Caco-2 (cell line): ENCODE measurements around the gene BEND3. TPM values are rescaled to one million over a fixed set of nuclear protein-coding genes. Genes with fewer than 3 reads are reported as not detected.

Experiments
- BruUV-seq: library from RNA; stranded (reverse); fragments of 400-500 nt; replicated peaks from 2 replicates; lab custom pipeline; 2021; lab: Mats Ljungman, UMichigan
- CTCF ChIA-PET: fragments of 300-600 bp; sonication (Branson Sonifier 250); formaldehyde crosslinking; loops from one replicate; lab custom pipeline; 2022; ENCODE audit warnings: antibody characterized with exemption; lab: Charles Lee
- POLR2A ChIA-PET: fragments of 300-600 bp; sonication (Branson Sonifier 250); formaldehyde crosslinking; loops from one replicate; lab custom pipeline; 2022; ENCODE audit warnings: antibody characterized with exemption; lab: Charles Lee
- DNase-seq, 2 experiments: peaks; one replicate each; pipeline versions ENCODE4 v3.0.0 to v3.0.0-alpha.2; 2020 to 2022
- H3K27me3 ChIP-seq: replicated peaks from 2 replicates; pipeline ENCODE4 v1.6.0; 2011; ENCODE audit warnings: low read length; ENCODE audit not compliant: control insufficient read depth, insufficient read depth
- H3K36me3 ChIP-seq: 2 replicates; pipeline ENCODE4 v1.5.1; 2011; ENCODE audit warnings: low read length; ENCODE audit not compliant: control insufficient read depth, insufficient read depth
- H3K4me1 ChIP-seq: fragments of 250-450 bp; sonication (Bioruptor Pico); 2 replicates; pipeline ENCODE4 v1.5.1; 2020; ENCODE audit warnings: mild to moderate bottlenecking
- H3K4me3 ChIP-seq: 2 replicates; pipeline ENCODE4 v1.5.1; 2011; ENCODE audit warnings: low read depth, mild to moderate bottlenecking, control low read depth, low read length
- H3K9me3 ChIP-seq: fragments of 250-450 bp; sonication (Bioruptor Pico); 2 replicates; pipeline ENCODE4 v1.5.1; 2020; ENCODE audit warnings: mild to moderate bottlenecking, moderate library complexity
- H3K27ac Mint-ChIP-seq: one replicate; pipeline ENCODE4 v1.8.0; 2022; ENCODE audit warnings: mixed read lengths; ENCODE audit not compliant: unreplicated experiment
- H3K27me3 Mint-ChIP-seq: one replicate; pipeline ENCODE4 v1.8.0; 2022; ENCODE audit warnings: mixed read lengths; ENCODE audit not compliant: insufficient read depth, unreplicated experiment
- H3K36me3 Mint-ChIP-seq: one replicate; pipeline ENCODE4 v1.8.0; 2022; ENCODE audit warnings: mild to moderate bottlenecking, mixed read lengths; ENCODE audit not compliant: insufficient read depth, unreplicated experiment
- H3K4me1 Mint-ChIP-seq: one replicate; pipeline ENCODE4 v1.8.0; 2022; ENCODE audit warnings: low read depth, mixed read lengths; ENCODE audit not compliant: unreplicated experiment
- H3K4me3 Mint-ChIP-seq: one replicate; pipeline ENCODE4 v1.8.0; 2022; ENCODE audit warnings: mild to moderate bottlenecking, moderate library complexity, mixed read lengths; ENCODE audit not compliant: unreplicated experiment
- H3K9me3 Mint-ChIP-seq: one replicate; pipeline ENCODE4 v1.8.0; 2022; ENCODE audit warnings: mixed read lengths; ENCODE audit not compliant: unreplicated experiment
- intact Hi-C: fragments of 100-400 bp; cut with micrococcal nuclease; formaldehyde crosslinking; loops from one replicate; pipeline ENCODE4 v1.10.0; 2022; ENCODE audit not compliant: unreplicated experiment
- total RNA-seq: library from RNA; stranded (reverse); gene quantifications from 2 replicates; pipeline ENCODE4 v1.2.3, GENCODE V29; 2022
- TF ChIP-seq, protein P1 (sequence below), 2 experiments: fragments of 200-600 bp in 1 of 2; IDR thresholded peaks; 1 replicate in 1 of 2; 2 replicates in 1 of 2; pipeline versions ENCODE4 v1.5.1 to v1.8.0; 2011 to 2022; ENCODE audit warnings: antibody characterized with exemption in 1 of 2, control low read depth in 1 of 2, inconsistent platforms in 1 of 2, low read depth in 1 of 2, low read length in 1 of 2, mild to moderate bottlenecking in 1 of 2, moderate library complexity in 1 of 2; ENCODE audit not compliant: insufficient read depth in 1 of 2, severe bottlenecking in 1 of 2, unreplicated experiment in 1 of 2

BEND3 gene
- total RNA-seq, 1 experiment from 2014 or later = 8.3 TPM

DNA sequence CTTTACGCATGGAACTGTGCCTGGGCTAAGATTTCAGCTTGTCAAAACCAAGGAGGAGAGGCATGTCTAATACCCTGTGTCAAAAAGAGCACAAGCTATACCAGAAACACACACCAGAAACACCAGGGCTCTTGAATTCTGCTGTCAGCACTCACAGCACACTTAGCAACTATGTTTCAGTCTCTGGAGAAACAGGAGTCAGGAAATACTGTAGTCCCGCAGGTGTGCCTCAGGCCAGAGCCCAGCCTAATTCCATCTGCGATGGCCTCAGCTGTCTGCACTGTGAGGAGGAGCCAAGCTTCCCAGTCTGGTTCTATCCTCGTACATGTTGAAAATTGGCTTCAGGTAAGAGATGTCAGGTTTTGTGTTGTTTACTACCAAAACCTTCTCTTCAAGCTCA is 55.7 kb downstream of the BEND3 start:
- TF ChIP-seq, protein P1, sequence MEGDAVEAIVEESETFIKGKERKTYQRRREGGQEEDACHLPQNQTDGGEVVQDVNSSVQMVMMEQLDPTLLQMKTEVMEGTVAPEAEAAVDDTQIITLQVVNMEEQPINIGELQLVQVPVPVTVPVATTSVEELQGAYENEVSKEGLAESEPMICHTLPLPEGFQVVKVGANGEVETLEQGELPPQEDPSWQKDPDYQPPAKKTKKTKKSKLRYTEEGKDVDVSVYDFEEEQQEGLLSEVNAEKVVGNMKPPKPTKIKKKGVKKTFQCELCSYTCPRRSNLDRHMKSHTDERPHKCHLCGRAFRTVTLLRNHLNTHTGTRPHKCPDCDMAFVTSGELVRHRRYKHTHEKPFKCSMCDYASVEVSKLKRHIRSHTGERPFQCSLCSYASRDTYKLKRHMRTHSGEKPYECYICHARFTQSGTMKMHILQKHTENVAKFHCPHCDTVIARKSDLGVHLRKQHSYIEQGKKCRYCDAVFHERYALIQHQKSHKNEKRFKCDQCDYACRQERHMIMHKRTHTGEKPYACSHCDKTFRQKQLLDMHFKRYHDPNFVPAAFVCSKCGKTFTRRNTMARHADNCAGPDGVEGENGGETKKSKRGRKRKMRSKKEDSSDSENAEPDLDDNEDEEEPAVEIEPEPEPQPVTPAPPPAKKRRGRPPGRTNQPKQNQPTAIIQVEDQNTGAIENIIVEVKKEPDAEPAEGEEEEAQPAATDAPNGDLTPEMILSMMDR (IDR thresholded peaks at IDR 0.05; ENCODE audit: insufficient read depth in 1 of 2, low read depth in 1 of 2, low read length in 1 of 2, severe bottlenecking in 1 of 2, unreplicated experiment in 1 of 2) = no peak
- Mint-ChIP-seq H3K36me3 (no peaks in the 10 kb centered on the region), H3K4me1 (no peaks in the 10 kb centered on the region), H3K4me3 (no peak overlapping the region), H3K27ac (no peak overlapping the region), H3K27me3 (no peaks in the 10 kb centered on the region), H3K9me3 (no peaks in the 10 kb centered on the region)
- intact Hi-C loops = no loop called here
- no TSS peak for BruUV-seq
- no peaks in the 10 kb centered on the region for H3K27me3 ChIP-seq
- H3K4me3 ChIP-seq = no peak overlapping the region
- H3K9me3 ChIP-seq = no peaks in the 10 kb centered on the region
- no peaks in the 10 kb centered on the region for H3K36me3 ChIP-seq
- POLR2A ChIA-PET = interaction anchor here (0.7 kb wide), 1 partner anchor 16 kb away, joined by 5 read pairs; no protein-coding TSS in a partner anchor
- H3K4me1 ChIP-seq = no peaks in the 10 kb centered on the region
- DNase-seq = no peak
- CTCF ChIA-PET = no interaction called here

DNA sequence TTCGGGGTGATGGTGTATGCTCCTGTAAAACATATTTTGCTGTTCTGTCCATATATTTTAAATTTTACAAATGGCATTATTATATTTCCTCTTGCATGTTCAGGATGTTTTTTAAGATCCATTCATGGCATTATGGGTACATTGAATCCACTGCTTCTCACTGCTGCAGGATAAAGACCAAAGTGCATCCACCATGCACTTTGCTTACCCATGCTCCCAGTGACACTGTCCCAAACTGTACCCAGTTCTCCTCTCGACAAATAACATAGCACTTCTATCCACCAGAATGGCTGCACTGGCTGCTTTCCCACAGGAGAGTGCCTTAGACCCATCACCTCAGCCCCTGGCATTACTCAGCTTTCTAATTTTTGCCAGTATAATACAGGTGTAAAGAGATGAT is 57.6 kb downstream of the BEND3 start:
- no peaks in the 10 kb centered on the region for H3K9me3 ChIP-seq
- no peaks in the 10 kb centered on the region for H3K36me3 ChIP-seq
- ChIA-PET POLR2A (no interaction called here), CTCF (no interaction called here)
- H3K4me3 ChIP-seq = no peak overlapping the region
- Mint-ChIP-seq H3K27ac (no peak overlapping the region), H3K36me3 (no peaks in the 10 kb centered on the region), H3K27me3 (no peaks in the 10 kb centered on the region), H3K4me3 (no peak overlapping the region), H3K4me1 (no peaks in the 10 kb centered on the region), H3K9me3 (no peaks in the 10 kb centered on the region)
- TF ChIP-seq, protein P1 (IDR thresholded peaks at IDR 0.05; ENCODE audit: insufficient read depth in 1 of 2, low read depth in 1 of 2, low read length in 1 of 2, severe bottlenecking in 1 of 2, unreplicated experiment in 1 of 2) = no peak
- no TSS peak for BruUV-seq
- no peaks in the 10 kb centered on the region for H3K4me1 ChIP-seq
- intact Hi-C loops = no loop called here
- DNase-seq = no peak
- no peaks in the 10 kb centered on the region for H3K27me3 ChIP-seq

- TF ChIP-seq, protein P1 (IDR thresholded peaks at IDR 0.05; ENCODE audit: insufficient read depth in 1 of 2, low read depth in 1 of 2, low read length in 1 of 2, severe bottlenecking in 1 of 2, unreplicated experiment in 1 of 2) = no peak
- Histone ChIP-seq H3K27me3 (no peaks in the 10 kb centered on the region), H3K4me3 (no peak overlapping the region), H3K9me3 (no peaks in the 10 kb centered on the region), H3K4me1 (no peaks in the 10 kb centered on the region), H3K36me3 (no peaks in the 10 kb centered on the region)
- DNase-seq = no peak
- Mint-ChIP-seq H3K27me3 (no peaks in the 10 kb centered on the region), H3K4me1 (no peaks in the 10 kb centered on the region), H3K9me3 (no peaks in the 10 kb centered on the region), H3K27ac (no peak overlapping the region), H3K36me3 (no peaks in the 10 kb centered on the region), H3K4me3 (no peak overlapping the region)
- intact Hi-C loops = no loop called here
- no TSS peak for BruUV-seq
- ChIA-PET CTCF (no interaction called here), POLR2A (no interaction called here)
Observed at GRCh38 chr6:107056796-107057195, 58.5 kb downstream of the BEND3 start.
